ENCODE results near the gene CPPED1. TPM values are rescaled to one million over a fixed set of nuclear protein-coding genes. Genes with fewer than 3 reads are reported as not detected.

CPPED1 gene
- total RNA-seq, 2 donors from 2014 or later, result 8.4 to 14.7 TPM

DNA sequence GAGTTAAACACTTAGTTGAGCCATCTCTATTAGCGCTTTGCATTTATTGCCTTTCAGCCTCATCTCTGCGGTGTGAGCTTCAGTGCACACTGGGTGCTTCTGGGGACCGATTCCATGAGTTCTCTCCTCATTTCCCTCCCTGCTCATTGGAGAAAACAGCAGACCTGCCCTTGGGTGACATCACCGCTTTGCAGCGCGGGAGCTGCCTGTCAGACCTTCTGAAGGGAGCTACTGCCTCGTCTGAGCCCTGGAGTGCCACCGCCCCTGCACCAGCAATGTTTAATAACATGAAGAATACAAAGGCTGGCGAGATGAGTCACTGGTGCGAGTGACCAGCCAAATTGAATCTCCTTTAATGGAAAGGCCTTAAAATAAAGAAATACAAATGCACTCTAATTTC is 30.2 kb upstream of the CPPED1 start:
- peak; percentile 77 for DNase-seq
- no peaks in the 10 kb centered on the region for H3K36me3 ChIP-seq (ENCODE audit: control insufficient read depth, insufficient read depth, low read length)
- no peak overlapping the region for H3K4me3 ChIP-seq (ENCODE audit: low read length)
- no peak overlapping the region for H3K27ac Mint-ChIP-seq
- no peaks in the 10 kb centered on the region for H3K27me3 ChIP-seq (ENCODE audit: control insufficient read depth, insufficient read depth, low read length, poor library complexity, severe bottlenecking)
- H3K9me3 Mint-ChIP-seq, result peaks cover 2% of the 10 kb centered on the region
- 63 to 72% methylated on average over 9 to 10 of the region's 10 CpGs for WGBS, 2 experiments (ENCODE audit: insufficient coverage in 1 of 2, insufficient read length in 1 of 2)
- H3K27ac ChIP-seq (ENCODE audit: low read depth, low read length), result no peak overlapping the region
- no peaks in the 10 kb centered on the region for H3K9me3 ChIP-seq (ENCODE audit: control insufficient read depth, low read length)
- no peak overlapping the region for H3K9ac ChIP-seq (ENCODE audit: extremely low read depth, low read length, poor library complexity, severe bottlenecking)
- TF ChIP-seq CTCF (conservative IDR thresholded peaks at IDR 0.05), result no peak
- no peak overlapping the region for H3K4me3 Mint-ChIP-seq
- no peaks in the 10 kb centered on the region for H3K27me3 Mint-ChIP-seq (ENCODE audit: insufficient read depth)
- H3K4me1 Mint-ChIP-seq, result no peaks in the 10 kb centered on the region
- no peaks in the 10 kb centered on the region for H3K36me3 Mint-ChIP-seq (ENCODE audit: low read depth)
- no peaks in the 10 kb centered on the region for H3K4me1 ChIP-seq (ENCODE audit: control insufficient read depth, insufficient read depth, low read length)

DNA sequence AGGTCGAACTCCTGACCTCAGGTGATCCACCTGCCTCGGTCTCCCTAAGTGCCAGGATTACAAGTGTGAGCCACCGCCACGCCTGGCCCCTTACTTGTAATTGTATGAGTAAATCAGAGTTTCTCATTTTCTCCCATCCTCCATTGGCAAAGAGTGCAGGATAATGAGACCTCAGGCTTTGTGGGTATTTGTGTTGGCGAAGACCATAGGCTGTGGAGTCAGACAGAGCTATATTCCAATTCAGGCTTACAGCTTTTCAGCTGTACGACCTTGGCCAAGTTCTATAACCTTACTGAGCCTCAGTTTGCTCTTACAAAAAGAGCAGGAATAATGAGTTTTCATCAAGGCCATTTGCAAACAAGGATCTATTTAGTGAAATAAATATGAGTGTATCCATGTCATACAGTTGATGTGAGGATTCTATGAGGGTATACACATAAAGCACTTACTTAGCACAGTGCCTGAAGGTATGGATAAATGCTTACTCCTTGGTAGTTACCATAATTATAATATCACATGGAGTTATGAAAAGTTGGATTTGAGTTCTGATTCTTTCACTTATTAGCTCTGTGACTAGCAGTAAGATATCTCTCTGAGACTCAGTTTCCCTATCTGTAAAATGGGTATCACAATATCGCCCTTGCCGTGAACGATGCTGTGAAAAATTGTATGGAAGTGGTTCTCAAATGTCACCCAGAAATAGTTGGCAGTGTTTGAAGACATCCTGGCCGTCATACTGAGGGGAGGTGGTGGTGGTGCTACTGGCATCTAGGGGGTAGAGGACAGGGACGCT is 25.6 kb upstream of the CPPED1 start:
- Mint-ChIP-seq H3K9me3 (no peaks in the 10 kb centered on the region), H3K4me3 (no peak overlapping the region), H3K27ac (no peak overlapping the region), H3K4me1 (no peaks in the 10 kb centered on the region), H3K27me3 (ENCODE audit: insufficient read depth) (no peaks in the 10 kb centered on the region), H3K36me3 (ENCODE audit: low read depth) (no peaks in the 10 kb centered on the region)
- no peaks in the 10 kb centered on the region for H3K4me1 ChIP-seq (ENCODE audit: control insufficient read depth, insufficient read depth, low read length)
- no peak overlapping the region for H3K4me3 ChIP-seq (ENCODE audit: low read length)
- H3K36me3 ChIP-seq (ENCODE audit: control insufficient read depth, insufficient read depth, low read length), result no peaks in the 10 kb centered on the region
- no peak overlapping the region for H3K9ac ChIP-seq (ENCODE audit: extremely low read depth, low read length, poor library complexity, severe bottlenecking)
- H3K9me3 ChIP-seq (ENCODE audit: control insufficient read depth, low read length), result no peaks in the 10 kb centered on the region
- no peaks in the 10 kb centered on the region for H3K27me3 ChIP-seq (ENCODE audit: control insufficient read depth, insufficient read depth, low read length, poor library complexity, severe bottlenecking)
- WGBS, 2 experiments (ENCODE audit: insufficient coverage in 1 of 2, insufficient read length in 1 of 2), result 93 to 97% methylated on average over 6 to 11 of the region's 11 CpGs
- H3K27ac ChIP-seq (ENCODE audit: low read depth, low read length), result no peak overlapping the region
- TF ChIP-seq CTCF (conservative IDR thresholded peaks at IDR 0.05), result no peak
- no peak for DNase-seq

DNA sequence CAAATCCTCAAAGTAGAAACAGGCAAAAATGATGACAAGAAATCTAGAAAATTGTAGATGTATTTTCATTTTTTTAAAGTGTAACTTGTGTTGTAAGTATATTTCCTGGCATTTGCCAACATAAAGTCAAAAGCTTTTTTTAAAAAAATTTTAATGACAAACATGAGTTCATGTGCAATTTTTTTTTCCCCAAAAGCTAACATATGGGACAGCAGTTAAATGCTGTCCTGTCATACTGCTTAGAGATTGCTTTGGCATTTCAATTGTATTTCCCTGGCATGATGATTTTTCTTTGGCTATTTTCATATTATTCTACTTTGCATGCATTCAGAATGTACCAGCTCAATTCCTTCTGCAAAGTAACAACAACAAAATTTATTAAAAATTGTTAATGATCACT is 24.5 kb upstream of the CPPED1 start:
- no peaks in the 10 kb centered on the region for H3K36me3 ChIP-seq (ENCODE audit: control insufficient read depth, insufficient read depth, low read length)
- no peaks in the 10 kb centered on the region for H3K27me3 Mint-ChIP-seq (ENCODE audit: insufficient read depth)
- H3K4me3 ChIP-seq (ENCODE audit: low read length), result no peak overlapping the region
- no peaks in the 10 kb centered on the region for H3K9me3 Mint-ChIP-seq
- no peaks in the 10 kb centered on the region for H3K27me3 ChIP-seq (ENCODE audit: control insufficient read depth, insufficient read depth, low read length, poor library complexity, severe bottlenecking)
- no peak for DNase-seq
- H3K9me3 ChIP-seq (ENCODE audit: control insufficient read depth, low read length), result no peaks in the 10 kb centered on the region
- no peak overlapping the region for H3K4me3 Mint-ChIP-seq
- H3K4me1 ChIP-seq (ENCODE audit: control insufficient read depth, insufficient read depth, low read length), result no peaks in the 10 kb centered on the region
- no peak overlapping the region for H3K27ac Mint-ChIP-seq
- no peak overlapping the region for H3K27ac ChIP-seq (ENCODE audit: low read depth, low read length)
- no peaks in the 10 kb centered on the region for H3K4me1 Mint-ChIP-seq
- H3K36me3 Mint-ChIP-seq (ENCODE audit: low read depth), result no peaks in the 10 kb centered on the region
- no peak for TF ChIP-seq CTCF (conservative IDR thresholded peaks at IDR 0.05)
- no peak overlapping the region for H3K9ac ChIP-seq (ENCODE audit: extremely low read depth, low read length, poor library complexity, severe bottlenecking)

All from endodermal cell (in vitro differentiated cells).